Breast epithelium (tissue), 3 donors: ENCODE measurements around the gene NAPG.

Source experiments
- POLR2AphosphoS5 ChIP-seq, 3 donors: sonication (generic); formaldehyde crosslinking; IDR thresholded peaks; one replicate each; pipeline ENCODE4 v1.6.1; 2017; ENCODE audit warnings: antibody characterized with exemption in 3 of 3
- TF ChIP-seq, protein P1 (sequence below), 3 donors: fragments of 450-650 bp; IDR thresholded peaks; one replicate each; pipeline ENCODE4 v1.5.1; 2016 to 2017; ENCODE audit warnings: antibody characterized with exemption in 3 of 3, mild to moderate bottlenecking in 3 of 3, moderate library complexity in 3 of 3

GRCh38 chr18:10516078-10516477, 9.7 kb upstream of the NAPG start:
- TF ChIP-seq, protein P1, sequence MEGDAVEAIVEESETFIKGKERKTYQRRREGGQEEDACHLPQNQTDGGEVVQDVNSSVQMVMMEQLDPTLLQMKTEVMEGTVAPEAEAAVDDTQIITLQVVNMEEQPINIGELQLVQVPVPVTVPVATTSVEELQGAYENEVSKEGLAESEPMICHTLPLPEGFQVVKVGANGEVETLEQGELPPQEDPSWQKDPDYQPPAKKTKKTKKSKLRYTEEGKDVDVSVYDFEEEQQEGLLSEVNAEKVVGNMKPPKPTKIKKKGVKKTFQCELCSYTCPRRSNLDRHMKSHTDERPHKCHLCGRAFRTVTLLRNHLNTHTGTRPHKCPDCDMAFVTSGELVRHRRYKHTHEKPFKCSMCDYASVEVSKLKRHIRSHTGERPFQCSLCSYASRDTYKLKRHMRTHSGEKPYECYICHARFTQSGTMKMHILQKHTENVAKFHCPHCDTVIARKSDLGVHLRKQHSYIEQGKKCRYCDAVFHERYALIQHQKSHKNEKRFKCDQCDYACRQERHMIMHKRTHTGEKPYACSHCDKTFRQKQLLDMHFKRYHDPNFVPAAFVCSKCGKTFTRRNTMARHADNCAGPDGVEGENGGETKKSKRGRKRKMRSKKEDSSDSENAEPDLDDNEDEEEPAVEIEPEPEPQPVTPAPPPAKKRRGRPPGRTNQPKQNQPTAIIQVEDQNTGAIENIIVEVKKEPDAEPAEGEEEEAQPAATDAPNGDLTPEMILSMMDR (IDR thresholded peaks at IDR 0.05) = no peak
- TF ChIP-seq POLR2AphosphoS5 (IDR thresholded peaks at IDR 0.05) = no peak
